ENCODE results near the gene KCND1.

The KCND1 gene

GRCh38 chrX:48966796-48967579 is 4.7 kb downstream of the KCND1 start:
- Histone ChIP-seq H3K4me3 (ENCODE audit: low read depth in 1 of 5, low read length in 5 of 5) (no peak overlapping the region), H3K36me3 (ENCODE audit: control insufficient read depth in 5 of 5, insufficient read depth in 5 of 5, low read length in 5 of 5) (no peaks in the 10 kb centered on the region), H3K27ac (ENCODE audit: low read depth, low read length) (no peak overlapping the region), H3K9ac (ENCODE audit: low read length in 5 of 5) (no peak overlapping the region), H3K4me1 (ENCODE audit: control insufficient read depth in 5 of 5, insufficient read depth in 5 of 5, low read length in 5 of 5) (peaks cover 0 to 9% (median 7%) of the 10 kb centered on the region in 5 donors), H3K27me3 (ENCODE audit: control insufficient read depth in 5 of 5, insufficient read depth in 4 of 5, low read length in 5 of 5) (peaks cover 0 to 11% (median 2%) of the 10 kb centered on the region in 5 donors), H3K9me3 (ENCODE audit: control insufficient read depth in 5 of 5, low read length in 5 of 5) (peaks cover 0 to 3% (median 0%) of the 10 kb centered on the region in 5 donors)

GRCh38 chrX:48965959-48966358 is 5.7 kb downstream of the KCND1 start:
- H3K27me3 ChIP-seq (ENCODE audit: control insufficient read depth in 5 of 5, insufficient read depth in 4 of 5, low read length in 5 of 5), result peaks cover 0 to 6% (median 2%) of the 10 kb centered on the region in 5 donors
- no peak overlapping the region for H3K27ac ChIP-seq (ENCODE audit: low read depth, low read length)
- H3K4me3 ChIP-seq (ENCODE audit: low read depth in 1 of 5, low read length in 5 of 5), result no peak overlapping the region
- no peaks in the 10 kb centered on the region for H3K4me1 ChIP-seq (ENCODE audit: control insufficient read depth in 5 of 5, insufficient read depth in 5 of 5, low read length in 5 of 5)
- H3K9me3 ChIP-seq (ENCODE audit: control insufficient read depth in 5 of 5, low read length in 5 of 5), result peaks cover 0 to 3% (median 0%) of the 10 kb centered on the region in 5 donors
- H3K9ac ChIP-seq (ENCODE audit: low read length in 5 of 5), result no peak overlapping the region
- H3K36me3 ChIP-seq (ENCODE audit: control insufficient read depth in 5 of 5, insufficient read depth in 5 of 5, low read length in 5 of 5), result no peaks in the 10 kb centered on the region

- Histone ChIP-seq H3K36me3 (ENCODE audit: control insufficient read depth in 5 of 5, insufficient read depth in 5 of 5, low read length in 5 of 5) (no peaks in the 10 kb centered on the region), H3K27ac (ENCODE audit: low read depth, low read length) (no peak overlapping the region), H3K4me3 (ENCODE audit: low read depth in 1 of 5, low read length in 5 of 5) (no peak overlapping the region), H3K9me3 (ENCODE audit: control insufficient read depth in 5 of 5, low read length in 5 of 5) (no peaks in the 10 kb centered on the region), H3K27me3 (ENCODE audit: control insufficient read depth in 5 of 5, insufficient read depth in 4 of 5, low read length in 5 of 5) (peaks cover 0 to 9% (median 5%) of the 10 kb centered on the region in 5 donors), H3K4me1 (ENCODE audit: control insufficient read depth in 5 of 5, insufficient read depth in 5 of 5, low read length in 5 of 5) (peaks cover 2 to 11% (median 9%) of the 10 kb centered on the region in 5 donors), H3K9ac (ENCODE audit: low read length in 5 of 5) (no peak overlapping the region)
Observed at GRCh38 chrX:48961585-48962091, 10.0 kb downstream of the KCND1 start.

- Histone ChIP-seq H3K4me3 (ENCODE audit: low read depth in 1 of 5, low read length in 5 of 5) (no peak overlapping the region), H3K27ac (ENCODE audit: low read depth, low read length) (no peak overlapping the region), H3K27me3 (ENCODE audit: control insufficient read depth in 5 of 5, insufficient read depth in 4 of 5, low read length in 5 of 5) (peaks cover 0 to 9% (median 5%) of the 10 kb centered on the region in 5 donors), H3K9me3 (ENCODE audit: control insufficient read depth in 5 of 5, low read length in 5 of 5) (no peaks in the 10 kb centered on the region), H3K36me3 (ENCODE audit: control insufficient read depth in 5 of 5, insufficient read depth in 5 of 5, low read length in 5 of 5) (peaks cover 0 to 6% (median 0%) of the 10 kb centered on the region in 5 donors), H3K4me1 (ENCODE audit: control insufficient read depth in 5 of 5, insufficient read depth in 5 of 5, low read length in 5 of 5) (peaks cover 5 to 24% (median 22%) of the 10 kb centered on the region in 5 donors), H3K9ac (ENCODE audit: low read length in 5 of 5) (no peak overlapping the region)
Observed at GRCh38 chrX:48960291-48960690, 11.4 kb downstream of the KCND1 start.

GRCh38 chrX:48958635-48959094 is 13.0 kb downstream of the KCND1 start:
- Histone ChIP-seq H3K9me3 (ENCODE audit: control insufficient read depth in 5 of 5, low read length in 5 of 5) (no peaks in the 10 kb centered on the region), H3K27ac (ENCODE audit: low read depth, low read length) (peak overlapping the region; percentile 82), H3K9ac (ENCODE audit: low read length in 5 of 5) (peak overlapping the region in 4 of 5 donors; percentile 6 to 66 (median 30))

GRCh38 chrX:48957827-48958634 is 13.6 kb downstream of the KCND1 start:
- Histone ChIP-seq H3K9ac (ENCODE audit: low read length in 5 of 5) (peak overlapping the region; percentile 52 to 83 (median 68)), H3K27me3 (ENCODE audit: control insufficient read depth in 5 of 5, insufficient read depth in 4 of 5, low read length in 5 of 5) (peaks cover 0 to 9% (median 5%) of the 10 kb centered on the region in 5 donors), H3K4me3 (ENCODE audit: low read depth in 1 of 5, low read length in 5 of 5) (peak overlapping the region; percentile 71 to 83 (median 76)), H3K36me3 (ENCODE audit: control insufficient read depth in 5 of 5, insufficient read depth in 5 of 5, low read length in 5 of 5) (peaks cover 0 to 9% (median 2%) of the 10 kb centered on the region in 5 donors), H3K4me1 (ENCODE audit: control insufficient read depth in 5 of 5, insufficient read depth in 5 of 5, low read length in 5 of 5) (peaks cover 5 to 46% (median 35%) of the 10 kb centered on the region in 5 donors), H3K27ac (ENCODE audit: low read depth, low read length) (peak overlapping the region; percentile 88), H3K9me3 (ENCODE audit: control insufficient read depth in 5 of 5, low read length in 5 of 5) (no peaks in the 10 kb centered on the region)

More at GRCh38 chrX:48958635-48959094, 13.0 kb downstream of the KCND1 start:
- peaks cover 5 to 40% (median 29%) of the 10 kb centered on the region in 5 donors for H3K4me1 ChIP-seq (ENCODE audit: control insufficient read depth in 5 of 5, insufficient read depth in 5 of 5, low read length in 5 of 5)
- peaks cover 0 to 9% (median 5%) of the 10 kb centered on the region in 5 donors for H3K27me3 ChIP-seq (ENCODE audit: control insufficient read depth in 5 of 5, insufficient read depth in 4 of 5, low read length in 5 of 5)
- peak overlapping the region; percentile 29 to 76 (median 59) for H3K4me3 ChIP-seq (ENCODE audit: low read depth in 1 of 5, low read length in 5 of 5)
- H3K36me3 ChIP-seq (ENCODE audit: control insufficient read depth in 5 of 5, insufficient read depth in 5 of 5, low read length in 5 of 5), result peaks cover 0 to 9% (median 2%) of the 10 kb centered on the region in 5 donors

- peak within 1 kb of the TSS; percentile 73 to 83 (median 76) for H3K4me3 ChIP-seq (ENCODE audit: low read depth in 1 of 5, low read length in 5 of 5)
- H3K36me3 ChIP-seq (ENCODE audit: control insufficient read depth in 5 of 5, insufficient read depth in 5 of 5, low read length in 5 of 5), result peaks cover 0 to 9% (median 2%) of the 10 kb centered on the region in 5 donors
- H3K27me3 ChIP-seq (ENCODE audit: control insufficient read depth in 5 of 5, insufficient read depth in 4 of 5, low read length in 5 of 5), result peaks cover 0 to 9% (median 5%) of the 10 kb centered on the region in 5 donors
- H3K9ac ChIP-seq (ENCODE audit: low read length in 5 of 5), result peak within 1 kb of the TSS; percentile 63 to 91 (median 81)
- peaks cover 5 to 52% (median 41%) of the 10 kb centered on the region in 5 donors for H3K4me1 ChIP-seq (ENCODE audit: control insufficient read depth in 5 of 5, insufficient read depth in 5 of 5, low read length in 5 of 5)
- no peaks in the 10 kb centered on the region for H3K9me3 ChIP-seq (ENCODE audit: control insufficient read depth in 5 of 5, low read length in 5 of 5)
- peak within 1 kb of the TSS; percentile 88 for H3K27ac ChIP-seq (ENCODE audit: low read depth, low read length)
Observed at GRCh38 chrX:48957477-48957826, 14.2 kb downstream of the KCND1 start, which contains the start of gene OTUD5. OTUD5 (minus strand) TSS chrX:48957607; CDS start chrX:48957570, 37 bp downstream.

GRCh38 chrX:48956728-48957414 is 14.8 kb downstream of the KCND1 start:
- Histone ChIP-seq H3K9ac (ENCODE audit: low read length in 5 of 5) (peak overlapping the region; percentile 52 to 91 (median 80)), H3K4me1 (ENCODE audit: control insufficient read depth in 5 of 5, insufficient read depth in 5 of 5, low read length in 5 of 5) (peaks cover 5 to 53% (median 42%) of the 10 kb centered on the region in 5 donors), H3K27me3 (ENCODE audit: control insufficient read depth in 5 of 5, insufficient read depth in 4 of 5, low read length in 5 of 5) (peaks cover 0 to 9% (median 5%) of the 10 kb centered on the region in 5 donors), H3K9me3 (ENCODE audit: control insufficient read depth in 5 of 5, low read length in 5 of 5) (no peaks in the 10 kb centered on the region), H3K4me3 (ENCODE audit: low read depth in 1 of 5, low read length in 5 of 5) (peak overlapping the region; percentile 73 to 77 (median 76)), H3K27ac (ENCODE audit: low read depth, low read length) (peak overlapping the region; percentile 62), H3K36me3 (ENCODE audit: control insufficient read depth in 5 of 5, insufficient read depth in 5 of 5, low read length in 5 of 5) (peaks cover 0 to 9% (median 2%) of the 10 kb centered on the region in 5 donors)

- H3K27me3 ChIP-seq (ENCODE audit: control insufficient read depth in 5 of 5, insufficient read depth in 4 of 5, low read length in 5 of 5), result peaks cover 0 to 2% (median 0%) of the 10 kb centered on the region in 5 donors
- H3K36me3 ChIP-seq (ENCODE audit: control insufficient read depth in 5 of 5, insufficient read depth in 5 of 5, low read length in 5 of 5), result peaks cover 0 to 6% (median 0%) of the 10 kb centered on the region in 5 donors
- peaks cover 0 to 15% (median 10%) of the 10 kb centered on the region in 5 donors for H3K4me1 ChIP-seq (ENCODE audit: control insufficient read depth in 5 of 5, insufficient read depth in 5 of 5, low read length in 5 of 5)
- no peaks in the 10 kb centered on the region for H3K9me3 ChIP-seq (ENCODE audit: control insufficient read depth in 5 of 5, low read length in 5 of 5)
- H3K9ac ChIP-seq (ENCODE audit: low read length in 5 of 5), result no peak overlapping the region
- no peak overlapping the region for H3K27ac ChIP-seq (ENCODE audit: low read depth, low read length)
- no peak overlapping the region for H3K4me3 ChIP-seq (ENCODE audit: low read depth in 1 of 5, low read length in 5 of 5)
Observed at GRCh38 chrX:48948589-48948988, 23.1 kb downstream of the KCND1 start.

Data from subcutaneous abdominal adipose tissue (tissue), 5 donors.